C4-2B (cell line): ENCODE results near the gene ARL6IP1.
"Not testable (repeated sequence)": the region's sequence is repeated elsewhere in the genome, so short reads cannot be mapped to it uniquely, and the experiment has no call there.

Experiments
- CTCF ChIP-seq: fragments of 450-650 bp; conservative IDR thresholded peaks from 2 replicates; pipeline ENCODE4 v1.5.1; 2017; ENCODE audit warnings: mild to moderate bottlenecking
- ZFX ChIP-seq: fragments of 450-650 bp; IDR thresholded peaks from 2 replicates; pipeline ENCODE4 v1.6.1; 2017

- not testable (repeated sequence) for TF ChIP-seq CTCF, ZFX
Observed at GRCh38 chr16:18770336-18770962, 30.9 kb downstream of the ARL6IP1 start.
